IPS-18a (cell line): ENCODE results near the gene MSMO1.
"Not testable (repeated sequence)": the region's sequence is repeated elsewhere in the genome, so short reads cannot be mapped to it uniquely, and the experiment has no call there.

Experiments used
- H3K27ac ChIP-seq: one replicate; pipeline ENCODE4 v1.5.1; 2013; ENCODE audit warnings: low read length
- H3K27me3 ChIP-seq: one replicate; pipeline ENCODE4 v1.6.1; 2013; ENCODE audit warnings: mild to moderate bottlenecking, low read length; ENCODE audit not compliant: control insufficient read depth, insufficient read depth
- H3K36me3 ChIP-seq: one replicate; pipeline ENCODE4 v1.6.1; 2013; ENCODE audit warnings: low read depth, low read length; ENCODE audit not compliant: control insufficient read depth
- H3K4me1 ChIP-seq: one replicate; pipeline ENCODE4 v1.6.1; 2013; ENCODE audit warnings: low read depth, low read length; ENCODE audit not compliant: control insufficient read depth
- H3K4me3 ChIP-seq: one replicate; pipeline ENCODE4 v1.5.1; 2013; ENCODE audit warnings: low read length
- H3K9ac ChIP-seq: one replicate; pipeline ENCODE4 v1.6.1; 2013; ENCODE audit warnings: mild to moderate bottlenecking, low read length, moderate library complexity
- H3K9me3 ChIP-seq: one replicate; pipeline ENCODE4 v1.6.1; 2013; ENCODE audit warnings: low read depth, low read length; ENCODE audit not compliant: control insufficient read depth

MSMO1 gene

DNA sequence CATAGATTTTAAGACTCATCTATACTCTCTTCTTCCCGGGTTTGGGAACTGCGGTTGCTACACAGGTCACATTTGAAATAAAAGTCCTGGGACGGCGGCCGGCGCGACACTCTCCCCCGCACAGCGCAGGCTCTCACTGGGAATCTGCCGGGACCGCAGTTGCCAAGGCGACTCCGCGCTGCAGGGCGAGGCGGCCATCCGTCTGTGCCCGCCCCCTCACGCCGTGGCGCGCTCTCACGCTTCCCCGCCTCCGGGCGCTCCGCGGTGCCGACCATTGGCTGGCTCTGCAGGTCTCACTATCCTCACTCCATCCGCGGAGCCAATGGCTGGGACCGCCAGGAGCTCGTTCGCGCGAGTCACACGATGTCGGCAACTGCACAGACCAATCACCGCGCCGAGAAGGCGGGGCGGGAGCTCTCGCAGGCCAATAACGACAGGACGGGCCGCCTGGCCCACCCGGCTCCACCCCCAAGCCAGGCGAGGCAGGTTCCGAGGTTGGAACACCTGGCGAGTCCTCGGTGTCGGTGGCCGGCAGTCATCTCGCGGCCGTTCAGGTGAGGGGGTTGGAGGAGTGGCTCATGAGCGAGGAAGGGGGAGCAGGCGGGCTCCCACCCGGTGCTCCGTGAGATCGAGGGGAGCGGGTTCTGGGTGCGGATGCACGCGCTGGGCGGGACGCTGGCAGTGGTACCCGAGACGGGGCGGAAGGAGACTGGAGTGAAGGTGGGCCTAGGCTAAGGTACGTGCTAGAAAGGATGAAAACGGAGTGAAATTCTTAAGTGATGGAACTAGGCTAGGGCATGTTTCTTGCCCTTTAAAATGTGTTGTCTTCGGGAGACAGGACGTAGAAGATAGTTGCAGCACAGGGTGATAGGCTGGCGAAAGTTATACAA is at the start of gene MSMO1:
MSMO1 (plus strand) TSS at position 459 of the 890 bp plus-strand sequence. CDS start 5,702 bp downstream, outside the sequence.
- H3K9ac ChIP-seq: peak within 1 kb of the TSS; percentile 93
- no peaks in the 10 kb centered on the region for H3K9me3 ChIP-seq
- peak within 1 kb of the TSS; percentile 93 for H3K27ac ChIP-seq
- H3K36me3 ChIP-seq: peaks cover 13% of the 10 kb centered on the region
- H3K4me1 ChIP-seq: peaks cover 25% of the 10 kb centered on the region
- peak within 1 kb of the TSS; percentile 93 for H3K4me3 ChIP-seq
- no peaks in the 10 kb centered on the region for H3K27me3 ChIP-seq

DNA sequence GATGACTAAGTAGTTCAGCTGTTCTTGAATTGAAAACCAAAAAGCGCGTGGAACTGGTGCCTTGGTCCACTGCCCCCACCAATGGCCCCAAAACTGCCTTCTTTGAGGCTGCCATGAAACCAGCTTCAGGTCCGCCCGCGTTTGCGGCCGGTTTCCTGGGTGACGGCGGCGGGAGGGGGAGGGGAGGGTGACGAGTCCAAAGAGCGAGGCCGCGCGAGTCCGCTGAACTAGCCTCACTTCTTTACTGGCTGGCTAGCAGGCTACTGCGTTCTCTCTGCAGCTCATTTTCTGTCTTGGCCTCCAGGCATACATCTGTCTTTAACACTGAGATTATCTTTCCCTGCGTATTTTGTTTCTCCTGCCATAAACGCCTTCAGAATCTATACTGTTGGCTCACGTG is 47.9 kb upstream of the MSMO1 start:
- not testable (repeated sequence) for H3K9ac ChIP-seq, H3K4me3 ChIP-seq, H3K27me3 ChIP-seq, H3K9me3 ChIP-seq, H3K4me1 ChIP-seq, H3K36me3 ChIP-seq, H3K27ac ChIP-seq

GRCh38 chr4:165284697-165285096 is 42.8 kb upstream of the MSMO1 start:
- not testable (repeated sequence) for H3K27ac ChIP-seq, H3K9me3 ChIP-seq, H3K36me3 ChIP-seq, H3K9ac ChIP-seq, H3K4me1 ChIP-seq, H3K27me3 ChIP-seq, H3K4me3 ChIP-seq

DNA sequence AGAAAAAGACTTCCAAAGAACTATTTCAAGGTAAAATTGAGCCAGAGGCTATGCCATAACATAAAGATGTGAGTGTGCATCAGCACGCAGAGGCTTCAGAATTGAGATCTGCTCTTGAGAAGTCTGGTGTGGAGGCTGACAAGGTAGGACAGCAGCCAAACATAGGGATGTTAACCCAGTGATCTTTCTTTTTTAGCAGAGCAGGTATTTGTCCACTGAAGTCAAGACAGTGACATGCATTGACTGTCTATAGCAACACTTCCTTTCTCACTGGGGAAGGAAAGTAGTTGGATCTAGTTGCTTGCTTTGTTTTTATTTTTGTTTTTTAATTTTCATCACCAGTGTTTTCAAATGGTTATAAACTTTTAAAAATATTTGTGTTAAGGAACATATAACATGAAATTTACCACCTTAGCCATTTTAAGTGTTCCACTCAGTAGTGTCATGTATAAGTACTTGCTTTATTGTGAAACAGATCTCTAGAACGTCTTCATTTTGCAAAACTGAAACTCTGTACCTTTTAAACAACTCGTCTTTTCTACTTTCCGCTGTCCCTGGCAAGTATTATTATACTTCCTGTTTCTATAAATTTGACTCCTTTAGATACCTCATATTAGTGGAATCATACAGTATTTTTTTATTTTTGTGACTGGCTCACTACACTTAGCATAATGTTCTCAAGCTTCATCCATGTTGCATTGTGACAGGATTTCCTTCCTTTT is 40.7 kb upstream of the MSMO1 start:
- H3K9ac ChIP-seq, H3K36me3 ChIP-seq, H3K4me3 ChIP-seq, H3K4me1 ChIP-seq, H3K9me3 ChIP-seq, H3K27me3 ChIP-seq, H3K27ac ChIP-seq: not testable (repeated sequence)

- Histone ChIP-seq H3K4me3 (no peak overlapping the region), H3K27ac (no peak overlapping the region), H3K36me3 (no peaks in the 10 kb centered on the region), H3K9ac (no peak overlapping the region), H3K27me3 (no peaks in the 10 kb centered on the region), H3K9me3 (no peaks in the 10 kb centered on the region), H3K4me1 (no peaks in the 10 kb centered on the region)
These were observed 39.2 kb upstream of the MSMO1 start for GRCh38 chr4:165288226-165288625.

- Histone ChIP-seq H3K27me3 (no peaks in the 10 kb centered on the region), H3K4me1 (no peaks in the 10 kb centered on the region), H3K27ac (no peak overlapping the region), H3K9me3 (no peaks in the 10 kb centered on the region), H3K4me3 (no peak overlapping the region), H3K36me3 (no peaks in the 10 kb centered on the region), H3K9ac (no peak overlapping the region)
These were observed 38.6 kb upstream of the MSMO1 start for GRCh38 chr4:165288639-165289422.

DNA sequence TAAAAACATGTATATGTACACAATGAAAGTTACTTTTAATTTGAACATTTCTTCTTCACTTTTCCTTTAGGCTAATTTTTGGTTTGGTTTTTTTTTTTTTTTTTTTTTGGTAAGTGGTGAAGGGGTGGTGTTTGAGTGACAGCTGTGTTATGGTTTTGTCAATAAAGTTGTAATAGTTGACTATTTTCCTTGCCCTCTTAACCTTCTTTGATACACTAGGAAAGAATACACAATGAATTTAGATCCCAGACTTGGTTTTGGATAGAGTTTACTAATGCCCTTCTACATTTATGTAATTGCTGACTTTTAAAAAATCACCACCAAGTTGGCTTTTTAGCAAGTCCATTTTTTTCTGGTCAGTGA is 38.1 kb upstream of the MSMO1 start:
- Histone ChIP-seq H3K27me3 (no peaks in the 10 kb centered on the region), H3K4me3 (no peak overlapping the region), H3K27ac (no peak overlapping the region), H3K9ac (no peak overlapping the region), H3K9me3 (no peaks in the 10 kb centered on the region), H3K4me1 (peaks cover under 1% of the 10 kb centered on the region), H3K36me3 (no peaks in the 10 kb centered on the region)

- Histone ChIP-seq H3K36me3 (peaks cover 5% of the 10 kb centered on the region), H3K27me3 (no peaks in the 10 kb centered on the region), H3K9ac (no peak overlapping the region)
These were observed 34.4 kb upstream of the MSMO1 start for GRCh38 chr4:165293061-165293460.

GRCh38 chr4:165293927-165294649 is 33.4 kb upstream of the MSMO1 start:
- Histone ChIP-seq H3K27ac (no peak overlapping the region), H3K27me3 (no peaks in the 10 kb centered on the region), H3K4me3 (no peak overlapping the region), H3K36me3 (peaks cover 5% of the 10 kb centered on the region), H3K4me1 (peaks cover 7% of the 10 kb centered on the region), H3K9ac (no peak overlapping the region), H3K9me3 (no peaks in the 10 kb centered on the region)

More at GRCh38 chr4:165293061-165293460, 34.4 kb upstream of the MSMO1 start:
- no peak overlapping the region for H3K4me3 ChIP-seq
- H3K9me3 ChIP-seq: no peaks in the 10 kb centered on the region
- H3K27ac ChIP-seq: no peak overlapping the region
- H3K4me1 ChIP-seq: peaks cover 7% of the 10 kb centered on the region

DNA sequence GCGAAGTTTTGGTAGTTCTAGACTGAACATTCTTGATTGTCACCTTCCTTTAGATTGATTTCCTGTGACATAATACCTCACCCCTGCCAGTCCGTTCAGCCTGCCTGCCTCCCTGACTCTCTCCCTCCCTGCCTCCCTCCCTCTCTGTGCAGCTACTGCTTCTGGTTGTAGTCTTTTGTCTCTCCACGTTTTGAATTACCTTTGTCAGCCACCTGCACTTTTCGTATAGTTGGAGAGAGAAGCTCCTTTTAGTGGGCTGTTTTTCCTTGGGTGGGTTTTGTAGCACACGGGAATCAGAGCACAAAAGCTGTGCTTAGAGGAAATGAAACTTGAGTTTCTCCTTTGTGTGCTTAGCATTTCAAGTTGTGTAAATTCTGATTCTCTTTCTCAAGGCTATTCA is 32.6 kb upstream of the MSMO1 start:
- Histone ChIP-seq H3K27me3 (no peaks in the 10 kb centered on the region), H3K36me3 (peaks cover 5% of the 10 kb centered on the region), H3K4me1 (peaks cover 7% of the 10 kb centered on the region), H3K9ac (no peak overlapping the region), H3K4me3 (no peak overlapping the region), H3K9me3 (no peaks in the 10 kb centered on the region), H3K27ac (no peak overlapping the region)

DNA sequence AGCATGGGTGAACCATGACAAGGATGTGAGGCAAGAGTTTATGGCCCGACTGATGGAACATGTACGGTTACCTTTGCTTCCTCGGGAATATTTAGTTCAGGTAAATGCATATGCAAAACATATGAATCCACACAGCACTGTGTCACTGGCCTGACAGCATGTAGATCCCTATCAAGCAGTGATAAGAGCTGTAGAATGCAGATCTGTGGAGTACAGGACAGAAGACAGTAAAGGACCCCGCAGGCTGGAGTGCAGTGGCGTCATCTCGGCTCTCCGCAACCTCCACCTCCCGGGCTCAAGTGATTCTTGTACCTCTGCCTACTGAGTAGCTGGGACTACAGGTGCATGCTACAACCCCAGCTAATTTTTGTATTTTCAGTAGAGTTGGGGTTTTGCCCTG is 29.8 kb upstream of the MSMO1 start:
- Histone ChIP-seq H3K27me3 (no peaks in the 10 kb centered on the region), H3K27ac (no peak overlapping the region), H3K4me3 (no peak overlapping the region), H3K9ac (no peak overlapping the region), H3K4me1 (peaks cover 7% of the 10 kb centered on the region), H3K36me3 (peaks cover 5% of the 10 kb centered on the region), H3K9me3 (no peaks in the 10 kb centered on the region)
